ENCODE measurements around the gene POLG. TPM values are rescaled to one million over a fixed set of nuclear protein-coding genes. Genes with fewer than 3 reads are reported as not detected.

POLG gene
- polyA plus RNA-seq, 1 experiment = 17.6 TPM

DNA sequence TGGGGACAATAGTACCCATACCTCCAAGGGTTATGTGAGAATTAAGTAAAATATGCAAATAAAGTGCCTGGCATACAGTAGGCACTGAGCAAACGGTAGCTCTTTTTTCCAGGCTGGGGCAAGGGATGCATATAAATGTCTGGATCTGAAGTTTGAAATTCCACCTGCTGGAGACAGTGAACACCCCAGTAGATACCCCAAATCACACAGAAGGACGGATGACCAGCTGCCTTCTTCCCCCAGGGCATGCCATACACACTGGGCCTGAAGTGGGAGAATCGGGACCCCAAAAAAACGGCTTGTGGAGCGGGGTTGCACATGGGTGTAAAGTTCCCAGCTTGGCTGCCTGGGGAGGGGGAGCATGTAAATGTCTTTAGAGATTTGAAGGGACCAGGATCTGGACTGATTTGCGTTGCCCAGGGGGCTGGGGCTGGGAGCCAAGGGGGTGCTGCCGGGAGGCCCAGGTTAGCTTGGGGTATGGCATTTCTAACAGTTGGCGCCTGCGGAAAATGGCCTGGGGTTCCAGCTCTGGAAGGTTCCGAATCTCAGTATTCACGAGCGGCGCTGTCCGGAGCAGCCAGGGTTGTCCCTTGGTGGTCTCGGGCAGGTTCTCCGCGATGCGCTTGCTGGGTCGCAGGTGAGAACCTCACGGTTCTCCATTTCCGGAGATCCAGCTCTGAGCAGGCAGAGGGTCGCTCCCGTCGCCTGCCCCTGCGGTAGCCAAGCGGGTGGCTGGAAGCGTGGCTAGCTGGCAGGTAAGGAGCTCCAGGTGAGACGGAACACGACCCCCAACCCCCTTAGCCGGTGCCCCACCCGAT is 42.6 kb upstream of the POLG start:
- TF ChIP-seq, protein P1, sequence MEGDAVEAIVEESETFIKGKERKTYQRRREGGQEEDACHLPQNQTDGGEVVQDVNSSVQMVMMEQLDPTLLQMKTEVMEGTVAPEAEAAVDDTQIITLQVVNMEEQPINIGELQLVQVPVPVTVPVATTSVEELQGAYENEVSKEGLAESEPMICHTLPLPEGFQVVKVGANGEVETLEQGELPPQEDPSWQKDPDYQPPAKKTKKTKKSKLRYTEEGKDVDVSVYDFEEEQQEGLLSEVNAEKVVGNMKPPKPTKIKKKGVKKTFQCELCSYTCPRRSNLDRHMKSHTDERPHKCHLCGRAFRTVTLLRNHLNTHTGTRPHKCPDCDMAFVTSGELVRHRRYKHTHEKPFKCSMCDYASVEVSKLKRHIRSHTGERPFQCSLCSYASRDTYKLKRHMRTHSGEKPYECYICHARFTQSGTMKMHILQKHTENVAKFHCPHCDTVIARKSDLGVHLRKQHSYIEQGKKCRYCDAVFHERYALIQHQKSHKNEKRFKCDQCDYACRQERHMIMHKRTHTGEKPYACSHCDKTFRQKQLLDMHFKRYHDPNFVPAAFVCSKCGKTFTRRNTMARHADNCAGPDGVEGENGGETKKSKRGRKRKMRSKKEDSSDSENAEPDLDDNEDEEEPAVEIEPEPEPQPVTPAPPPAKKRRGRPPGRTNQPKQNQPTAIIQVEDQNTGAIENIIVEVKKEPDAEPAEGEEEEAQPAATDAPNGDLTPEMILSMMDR (IDR thresholded peaks at IDR 0.05; ENCODE audit: insufficient read depth, low read depth, low read length) = no peak
- DNase-seq (ENCODE audit: low read depth) = no peak
- CTCF ChIA-PET = interaction anchor here (0.6 to 4.1 kb wide), 4 partner anchors 17 to 40 kb away, joined by 3 to 35 read pairs (median 3); no protein-coding TSS in a partner anchor
- Histone ChIP-seq H3K4me3 (ENCODE audit: low read depth, low read length) (no peak overlapping the region), H3K36me3 (ENCODE audit: control insufficient read depth, insufficient read depth, low read length) (no peaks in the 10 kb centered on the region), H3K27me3 (ENCODE audit: control insufficient read depth, insufficient read depth, low read length) (peaks cover 73% of the 10 kb centered on the region)
- POLR2A ChIA-PET = no interaction called here

DNA sequence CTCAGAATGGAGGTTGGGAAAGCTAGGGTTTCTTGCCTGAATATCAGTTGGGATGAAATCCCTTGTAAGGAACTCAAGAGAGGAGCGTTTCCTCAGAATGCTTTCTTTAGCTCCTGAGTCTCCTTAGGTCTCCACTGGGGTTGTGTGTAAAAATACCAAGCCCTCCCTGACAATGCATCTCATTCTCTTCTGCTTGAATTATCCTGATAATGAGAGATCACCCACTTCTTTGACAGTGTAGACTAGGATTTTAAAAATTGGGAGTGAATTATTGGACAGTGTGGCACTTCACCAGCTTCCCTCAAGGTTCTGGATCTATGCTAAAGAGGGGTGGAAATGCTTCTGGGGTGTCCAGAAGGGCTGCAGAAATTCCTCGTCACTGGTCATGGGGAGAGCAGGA is 41.8 kb upstream of the POLG start:
- TF ChIP-seq, protein P1 (IDR thresholded peaks at IDR 0.05; ENCODE audit: insufficient read depth, low read depth, low read length) = no peak
- POLR2A ChIA-PET = no interaction called here
- CTCF ChIA-PET = interaction anchor here (1.0 to 4.1 kb wide), 3 partner anchors 18 to 54 kb away, joined by 3 to 35 read pairs (median 7); no protein-coding TSS in a partner anchor
- peaks cover 79% of the 10 kb centered on the region for H3K27me3 ChIP-seq (ENCODE audit: control insufficient read depth, insufficient read depth, low read length)
- H3K36me3 ChIP-seq (ENCODE audit: control insufficient read depth, insufficient read depth, low read length) = no peaks in the 10 kb centered on the region
- no peak overlapping the region for H3K4me3 ChIP-seq (ENCODE audit: low read depth, low read length)
- no peak for DNase-seq (ENCODE audit: low read depth)

DNA sequence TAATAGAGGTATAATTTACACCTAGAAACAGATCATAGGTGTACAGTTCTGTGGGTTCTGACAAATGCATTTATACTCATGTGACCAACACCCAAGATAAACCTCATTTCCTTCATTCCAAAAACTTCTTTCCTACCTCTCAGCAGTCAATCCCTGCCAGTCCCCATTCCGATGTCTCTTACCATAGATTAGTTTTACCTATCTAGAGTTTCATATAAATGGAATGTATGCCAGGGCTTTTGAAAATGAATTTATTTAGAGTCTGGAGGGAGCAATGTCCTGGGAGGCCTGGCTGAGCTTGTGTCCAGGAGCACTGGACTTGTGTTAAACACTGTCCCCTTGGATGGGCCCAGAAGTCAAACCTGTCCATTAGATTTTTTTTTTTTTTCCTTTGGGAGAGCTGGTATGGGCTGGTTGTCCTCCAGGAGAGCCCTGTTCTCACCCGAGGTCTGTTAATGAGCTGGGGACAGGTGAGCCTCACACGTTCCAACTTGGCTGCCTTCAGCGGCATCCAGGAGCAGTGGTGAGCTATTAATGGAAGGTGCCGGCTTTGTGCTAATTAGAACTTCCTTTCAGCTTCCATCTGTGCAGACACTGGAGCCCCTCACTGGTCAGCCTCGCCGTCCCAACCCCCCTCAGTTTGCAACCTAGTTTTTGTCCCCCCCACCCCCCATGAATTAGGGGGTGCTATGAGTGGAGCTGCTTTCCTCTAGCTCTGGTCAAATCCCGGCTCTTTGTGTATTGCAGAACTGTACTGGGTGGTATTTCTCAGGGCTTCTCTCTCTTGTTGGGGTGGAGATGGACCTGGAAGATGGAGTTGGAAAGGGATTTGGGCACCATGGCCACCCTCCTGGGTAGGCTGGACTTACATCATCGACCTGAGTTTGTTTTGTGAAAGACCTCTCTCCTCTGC is 40.7 kb upstream of the POLG start:
- CTCF ChIA-PET = interaction anchor here (0.9 to 4.1 kb wide), 4 partner anchors 17 to 55 kb away, joined by 3 to 35 read pairs (median 5); no protein-coding TSS in a partner anchor
- Histone ChIP-seq H3K36me3 (ENCODE audit: control insufficient read depth, insufficient read depth, low read length) (no peaks in the 10 kb centered on the region), H3K4me3 (ENCODE audit: low read depth, low read length) (no peak overlapping the region), H3K27me3 (ENCODE audit: control insufficient read depth, insufficient read depth, low read length) (peaks cover 81% of the 10 kb centered on the region)
- TF ChIP-seq, protein P1 (IDR thresholded peaks at IDR 0.05; ENCODE audit: insufficient read depth, low read depth, low read length) = no peak
- POLR2A ChIA-PET = no interaction called here
- DNase-seq (ENCODE audit: low read depth) = no peak

DNA sequence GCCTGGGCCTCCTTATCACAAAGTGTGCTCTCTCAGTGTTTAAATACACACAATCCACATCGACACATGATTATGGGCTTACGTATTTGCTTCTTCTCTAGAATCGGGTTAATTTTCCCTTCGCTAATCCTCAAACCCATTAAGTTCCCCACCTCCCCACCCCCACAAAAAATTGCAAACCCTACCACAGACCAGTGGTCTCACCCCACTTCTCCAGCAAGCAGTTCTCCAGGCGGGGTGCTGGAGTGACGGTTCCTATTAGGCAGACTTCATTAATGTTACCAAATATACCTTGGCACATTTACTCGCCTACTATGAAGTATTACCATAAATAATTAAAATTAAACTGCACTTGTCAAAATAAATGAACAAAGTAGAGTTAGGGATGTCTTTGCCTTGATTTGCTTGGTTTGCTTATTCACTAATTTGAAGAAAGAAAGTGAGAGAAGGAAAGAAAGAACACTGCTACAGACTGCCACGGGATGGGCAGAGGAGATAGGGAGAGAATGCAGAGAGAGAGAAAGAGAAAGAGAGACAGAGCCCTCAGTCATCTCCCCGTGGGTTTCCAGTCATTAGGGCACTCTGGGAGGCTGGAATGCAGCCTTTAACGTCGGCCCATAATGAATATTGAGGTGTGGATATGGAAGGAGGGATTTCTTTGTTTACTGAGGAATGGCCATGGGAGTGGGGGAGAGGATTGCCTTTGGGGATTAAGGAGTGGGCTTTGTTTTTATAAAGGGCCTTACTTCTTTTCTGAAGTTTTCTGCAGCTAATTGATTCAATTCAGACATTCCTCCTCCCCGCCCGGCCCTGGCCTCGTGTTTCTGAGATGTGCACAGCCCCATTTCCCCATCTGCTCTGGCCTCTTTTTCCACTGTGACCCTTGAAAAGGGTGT is 39.7 kb upstream of the POLG start:
- DNase-seq (ENCODE audit: low read depth) = no peak
- H3K36me3 ChIP-seq (ENCODE audit: control insufficient read depth, insufficient read depth, low read length) = no peaks in the 10 kb centered on the region
- H3K27me3 ChIP-seq (ENCODE audit: control insufficient read depth, insufficient read depth, low read length) = peaks cover 81% of the 10 kb centered on the region
- ChIA-PET CTCF (no interaction called here), POLR2A (no interaction called here)
- TF ChIP-seq, protein P1 (IDR thresholded peaks at IDR 0.05; ENCODE audit: insufficient read depth, low read depth, low read length) = no peak
- H3K4me3 ChIP-seq (ENCODE audit: low read depth, low read length) = no peak overlapping the region
